ENCODE results near the gene CNIH3. TPM values are rescaled to one million over a fixed set of nuclear protein-coding genes. Genes with fewer than 3 reads are reported as not detected.
"Not testable (repeated sequence)": the region's sequence is repeated elsewhere in the genome, so short reads cannot be mapped to it uniquely, and the experiment has no call there.

Gene CNIH3
- 1.5 and 2.1 TPM in 2 replicates for total RNA-seq

DNA sequence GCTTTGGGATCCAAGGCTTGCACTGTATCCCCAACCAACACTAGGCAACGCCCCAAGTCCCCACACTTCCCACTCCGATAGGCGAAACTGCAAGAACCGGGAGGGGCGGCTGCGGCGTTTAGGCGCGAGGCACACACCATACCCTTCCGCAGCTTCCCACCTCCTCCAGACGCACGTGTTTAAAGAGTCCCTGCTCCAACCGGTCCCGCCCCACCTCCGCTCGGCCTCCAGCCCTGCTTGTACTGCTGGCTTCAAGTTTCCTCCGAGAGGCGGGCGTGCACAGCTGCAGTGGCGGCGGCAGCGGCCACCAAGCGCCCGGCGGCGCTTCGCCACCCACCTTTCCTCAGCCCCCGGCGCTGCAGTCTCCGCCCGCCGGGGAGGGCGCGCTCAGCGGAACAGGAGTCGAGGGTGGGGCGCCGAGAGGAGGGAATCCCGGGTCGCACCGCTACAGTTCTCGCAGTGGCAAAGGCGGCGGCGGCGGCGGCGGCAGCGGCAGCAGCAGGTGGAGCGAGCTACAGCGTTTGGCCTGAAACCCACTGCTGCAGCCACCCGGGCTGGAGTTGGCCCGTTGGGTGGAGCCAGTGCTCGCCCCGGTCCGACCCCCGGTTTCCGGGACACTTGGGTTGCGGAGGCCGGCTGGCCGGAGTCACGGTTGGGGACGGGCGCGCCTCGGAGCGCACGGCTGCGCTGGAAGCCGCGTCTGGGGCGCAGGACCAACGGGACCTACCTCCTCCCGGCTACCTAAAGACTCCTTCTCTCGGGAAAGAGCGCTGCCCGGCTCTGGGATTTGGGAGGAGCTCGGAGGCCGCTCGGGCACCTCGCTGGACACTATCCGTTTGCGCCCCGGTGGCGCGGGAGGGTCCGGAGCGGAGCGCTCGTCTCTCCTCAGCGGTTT, at the start of gene CNIH3:
TSS of gene CNIH3 (plus strand) at position 457 of the 895 bp plus-strand sequence. CDS start 858 bp downstream, outside the sequence.
- peak in 1 of 2 donors; percentile 21 for DNase-seq (ENCODE audit: low read depth in 2 of 2)

DNA sequence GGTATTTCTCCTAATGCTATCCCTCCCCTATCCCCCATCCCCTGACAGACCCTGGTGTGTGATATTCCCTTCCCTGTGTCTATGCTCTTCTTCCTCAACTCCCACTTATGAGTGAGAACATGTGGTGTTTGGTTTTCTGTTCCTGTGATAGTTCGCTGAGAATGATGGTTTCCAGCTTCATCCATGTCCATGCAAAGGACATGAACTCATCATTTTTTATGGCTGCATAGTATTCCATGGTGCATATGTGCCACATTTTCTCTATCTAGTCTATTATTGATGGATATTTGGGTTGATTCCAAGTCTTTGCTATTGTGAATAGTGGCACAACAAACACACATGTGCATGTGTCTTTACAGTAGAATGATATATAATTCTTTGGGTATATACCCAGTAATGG, 49.6 kb upstream of the CNIH3 start:
- not testable (repeated sequence) for DNase-seq (ENCODE audit: low read depth in 2 of 2)

DNA sequence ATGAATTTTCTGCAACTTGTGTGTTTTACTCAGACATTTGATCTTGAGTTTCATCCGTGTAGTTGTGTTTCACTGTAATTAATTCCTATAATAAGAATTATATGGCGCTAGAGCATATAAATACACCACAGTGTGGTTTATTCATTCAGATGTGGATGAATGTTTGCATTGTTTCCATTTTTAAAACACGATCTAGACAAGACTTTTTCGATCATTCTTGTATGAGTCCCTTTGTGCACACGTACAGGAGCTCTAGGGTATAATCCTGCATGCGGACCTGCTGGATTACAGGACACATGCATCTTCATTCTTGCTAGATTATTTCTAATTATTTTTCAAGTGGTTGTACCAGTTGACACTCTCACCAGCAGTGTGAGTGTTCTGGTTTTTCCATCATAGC, 46.8 kb upstream of the CNIH3 start:
- no peak for DNase-seq (ENCODE audit: low read depth in 2 of 2)

DNA sequence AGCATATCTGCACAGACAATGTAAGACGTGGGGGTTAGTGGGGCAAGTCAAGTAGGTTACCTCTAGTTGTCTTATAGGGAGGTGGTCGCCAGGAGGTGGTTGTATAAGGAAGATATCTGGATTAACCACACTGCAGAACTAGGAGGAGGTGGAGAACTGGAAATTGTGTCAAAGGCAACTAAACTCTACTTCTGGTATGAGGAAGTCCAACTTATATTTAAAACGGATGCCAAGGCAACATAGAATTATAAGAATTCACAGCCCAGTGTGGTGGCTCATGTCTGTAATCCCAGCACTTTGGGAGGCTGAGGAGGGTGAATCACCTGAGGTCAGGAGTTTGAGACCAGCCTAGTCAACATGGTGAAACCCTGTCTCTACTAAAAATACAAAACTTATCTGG, 44.1 kb upstream of the CNIH3 start:
- DNase-seq (ENCODE audit: low read depth in 2 of 2): not testable (repeated sequence)

- DNase-seq (ENCODE audit: low read depth in 2 of 2): no peak
Observed at GRCh38 chr1:224579526-224579925, 36.6 kb upstream of the CNIH3 start.

DNA sequence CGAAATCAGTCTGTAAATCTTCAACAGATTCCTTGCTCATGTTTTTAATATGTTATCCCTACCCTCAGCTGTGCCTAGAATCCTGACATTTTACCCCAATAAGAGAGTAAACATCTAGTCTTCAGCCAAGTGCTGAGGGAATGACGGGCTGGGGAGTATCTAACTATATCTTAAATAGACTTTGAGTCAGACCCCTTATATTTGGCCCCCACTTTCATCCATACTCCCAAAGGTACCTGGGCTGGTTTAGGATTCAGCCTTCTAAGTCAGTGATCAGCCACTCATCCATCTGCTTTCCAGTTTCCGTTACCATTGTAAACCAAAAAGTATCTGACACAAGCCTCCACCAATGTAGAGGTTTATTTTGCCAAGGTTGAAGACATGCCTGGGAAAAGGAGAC, 36.1 kb upstream of the CNIH3 start:
- DNase-seq (ENCODE audit: low read depth in 2 of 2): no peak

DNA sequence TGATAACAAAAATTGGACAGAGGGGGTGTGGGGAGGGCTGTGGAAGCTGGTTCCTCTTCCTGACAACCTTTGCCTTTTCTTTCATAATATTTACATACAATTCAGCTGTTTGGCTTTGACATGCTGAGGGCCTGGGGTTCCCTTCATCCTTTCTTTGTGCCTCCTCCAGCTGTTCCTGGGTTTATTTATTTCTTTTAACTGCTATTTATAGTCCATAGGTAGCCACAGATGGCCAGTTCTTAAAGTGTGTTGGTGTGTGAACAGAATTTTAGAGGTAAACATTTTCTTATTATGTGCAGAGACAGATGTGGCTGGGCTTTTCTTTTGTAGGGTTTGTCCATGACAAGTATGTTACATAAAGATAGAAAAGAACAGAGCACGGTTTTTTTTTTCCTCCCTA, 34.1 kb upstream of the CNIH3 start:
- no peak for DNase-seq (ENCODE audit: low read depth in 2 of 2)

DNA sequence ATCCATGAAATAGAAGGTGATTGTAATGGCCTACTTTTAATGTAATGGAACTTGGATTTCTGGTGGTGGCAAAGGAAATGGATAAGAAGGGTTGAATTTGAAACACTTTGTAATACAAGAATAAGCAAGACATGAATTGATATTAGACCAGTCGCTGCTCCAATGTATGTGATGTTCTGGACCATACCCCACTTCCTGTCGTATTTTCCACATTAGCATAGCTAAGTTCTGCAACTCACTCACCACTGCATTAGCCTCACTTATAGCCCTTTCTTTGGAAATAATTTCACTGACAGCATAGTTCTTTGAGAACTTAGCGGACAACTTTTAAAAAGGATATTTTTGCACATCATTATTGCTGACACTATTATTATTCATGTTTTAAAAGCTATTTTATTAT, 32.3 kb upstream of the CNIH3 start:
- DNase-seq (ENCODE audit: low read depth in 2 of 2): no peak

- DNase-seq (ENCODE audit: low read depth in 2 of 2): no peak
Observed at GRCh38 chr1:224585051-224585450, 31.1 kb upstream of the CNIH3 start.

GRCh38 chr1:224587051-224587450, 29.1 kb upstream of the CNIH3 start:
- no peak for DNase-seq (ENCODE audit: low read depth in 2 of 2)

GRCh38 chr1:224588515-224588914, 27.6 kb upstream of the CNIH3 start:
- DNase-seq (ENCODE audit: low read depth in 2 of 2): no peak

DNA sequence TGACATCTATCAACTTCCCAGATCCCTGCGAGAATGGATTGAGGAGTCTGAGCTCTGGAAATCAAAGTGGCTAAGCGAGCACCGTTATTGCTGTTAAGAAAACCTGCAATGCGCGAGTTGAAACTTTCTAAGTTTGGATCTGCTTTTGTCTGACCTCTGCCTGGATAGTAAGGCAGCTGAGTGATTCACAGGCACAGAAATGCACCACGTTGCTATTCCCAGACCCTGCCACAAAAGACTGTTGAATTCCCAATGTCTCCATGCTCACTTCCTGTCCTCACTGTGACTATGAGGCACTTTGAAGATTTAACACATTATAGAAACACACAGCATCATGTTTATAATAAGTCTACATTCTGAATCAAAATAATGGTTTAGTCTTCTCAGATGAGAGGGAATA, 27.1 kb upstream of the CNIH3 start:
- DNase-seq (ENCODE audit: low read depth in 2 of 2): no peak

GRCh38 chr1:224591326-224591725, 24.8 kb upstream of the CNIH3 start:
- DNase-seq (ENCODE audit: low read depth in 2 of 2): no peak

DNA sequence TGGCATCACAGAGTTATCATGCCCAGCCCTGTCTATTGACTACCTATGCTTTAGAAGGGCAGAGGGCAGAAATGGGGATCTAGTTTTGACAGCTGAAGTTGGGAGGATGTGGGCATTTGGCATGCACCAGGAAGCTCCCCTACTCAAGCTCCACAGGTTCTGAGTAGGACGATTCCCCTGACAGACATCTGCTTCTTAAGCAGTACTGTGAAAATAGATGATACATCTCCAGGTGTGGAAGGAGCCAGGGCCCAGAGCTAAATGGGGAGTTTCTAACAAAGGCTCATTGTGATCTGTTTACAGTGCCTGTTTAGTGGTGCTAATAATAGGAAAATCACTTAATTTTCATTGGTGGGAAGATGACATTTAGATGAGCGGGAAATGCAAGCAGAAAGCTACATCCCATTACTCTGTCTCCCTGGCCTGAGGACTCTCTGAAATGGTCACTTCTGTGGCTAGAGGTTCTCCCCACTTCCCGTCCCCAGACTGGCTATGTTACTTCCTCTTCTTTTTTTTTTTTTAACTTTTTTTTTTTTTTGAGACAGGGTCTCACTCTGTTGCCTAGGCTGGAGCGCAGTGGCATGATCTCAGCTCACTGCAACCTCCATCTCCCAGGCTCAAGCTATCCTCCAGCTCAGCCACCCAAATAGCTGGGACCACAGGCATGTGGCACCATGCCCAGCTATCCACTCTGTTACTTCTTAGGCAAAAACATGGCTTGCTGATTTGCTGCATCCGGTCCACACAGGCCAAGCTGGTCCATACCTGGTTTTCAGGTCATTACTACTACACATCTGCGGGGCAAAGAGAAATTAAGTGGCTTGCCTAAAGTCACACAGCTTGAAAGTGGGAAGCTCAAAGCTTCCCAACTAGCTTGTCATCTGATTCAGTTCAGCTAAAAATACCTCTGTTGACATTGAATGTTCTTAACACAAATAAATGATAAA, 23.2 kb upstream of the CNIH3 start:
- no peak for DNase-seq (ENCODE audit: low read depth in 2 of 2)

DNA sequence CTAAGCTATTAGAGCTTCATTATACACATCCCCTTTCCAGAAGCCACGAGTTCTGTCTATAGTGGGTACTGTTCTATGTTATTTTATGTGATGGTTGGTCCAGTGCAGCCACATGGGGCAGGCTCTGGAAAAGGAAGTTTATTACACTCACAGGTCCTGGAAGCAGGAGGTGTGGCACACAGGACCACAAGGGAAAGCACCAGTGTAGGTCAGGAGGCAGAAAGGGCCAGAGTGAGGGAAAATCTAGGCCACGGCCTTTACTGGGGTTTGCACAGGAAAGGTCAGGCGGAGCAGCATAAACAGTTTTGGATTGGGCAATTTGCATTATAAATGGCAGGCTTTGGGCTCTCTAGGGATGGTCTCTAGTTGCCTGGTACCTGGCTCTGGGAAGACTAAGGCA, 21.8 kb upstream of the CNIH3 start:
- DNase-seq (ENCODE audit: low read depth in 2 of 2): no peak

- no peak for DNase-seq (ENCODE audit: low read depth in 2 of 2)
Observed at GRCh38 chr1:224594851-224595250, 21.3 kb upstream of the CNIH3 start.

DNA sequence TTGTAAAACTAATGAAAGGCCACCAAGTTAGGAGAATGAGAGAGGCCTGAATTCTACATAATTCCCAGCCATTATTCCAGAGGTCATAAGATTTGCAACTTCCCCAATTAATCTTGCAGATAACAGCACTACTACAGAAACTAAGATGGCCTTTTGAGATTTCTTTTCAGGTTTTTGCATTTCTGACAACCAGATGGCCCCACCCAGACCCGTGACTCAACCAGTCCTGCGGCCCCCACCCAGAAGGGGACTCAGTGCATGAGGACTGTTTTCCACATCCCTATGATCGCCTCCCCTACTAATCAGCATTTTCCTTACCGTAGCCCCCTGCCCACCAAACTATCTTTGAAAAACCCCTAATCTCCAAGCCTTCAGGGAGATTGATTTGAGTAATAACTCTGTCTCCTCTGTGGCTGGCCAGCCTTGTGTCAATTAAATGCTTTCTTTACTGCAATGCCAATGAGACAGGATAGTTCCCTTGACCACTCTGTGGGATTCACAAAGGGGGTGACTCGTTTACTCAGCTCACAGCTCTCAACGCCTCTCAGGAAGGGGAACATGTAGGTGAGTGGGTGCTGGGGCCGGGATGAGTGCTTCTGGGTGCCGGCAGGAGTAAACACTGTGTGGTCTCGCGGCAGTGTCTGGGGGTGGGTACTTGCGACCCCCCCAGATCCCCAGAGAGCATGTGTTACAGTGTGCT, 10.5 kb upstream of the CNIH3 start:
- DNase-seq (ENCODE audit: low read depth in 2 of 2): no peak

- no peak for DNase-seq (ENCODE audit: low read depth in 2 of 2)
Observed at GRCh38 chr1:224607188-224608148, 8.6 kb upstream of the CNIH3 start.

DNA sequence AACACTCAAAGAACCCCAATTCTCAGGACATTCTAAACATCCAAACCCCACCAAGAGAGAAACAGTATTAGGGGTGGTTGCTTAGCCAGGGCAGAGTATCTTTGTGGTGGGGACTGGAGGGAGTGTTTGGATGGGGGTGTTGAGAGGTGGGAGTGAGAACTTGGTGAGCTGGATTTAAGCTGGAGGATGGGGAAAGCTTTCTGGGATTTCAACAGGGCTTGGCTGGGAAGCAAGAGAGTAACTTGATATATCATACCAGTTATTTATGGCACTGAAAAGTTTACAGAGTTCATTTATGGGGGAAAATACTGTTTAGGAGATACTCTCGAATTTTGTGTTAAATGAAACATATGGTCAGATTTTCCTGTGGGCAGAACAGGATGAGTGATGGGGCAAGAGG, 6.8 kb upstream of the CNIH3 start:
- DNase-seq (ENCODE audit: low read depth in 2 of 2): no peak

GRCh38 chr1:224612246-224612645, 3.9 kb upstream of the CNIH3 start:
- no peak for DNase-seq (ENCODE audit: low read depth in 2 of 2)

- no peak for DNase-seq (ENCODE audit: low read depth in 2 of 2)
Observed at GRCh38 chr1:224613486-224613885, 2.6 kb upstream of the CNIH3 start.
